GM21576 (cell line): ENCODE measurements around the gene CHD9.

Experiments used
- ATAC-seq: cut with Tn5 transposase; IDR thresholded peaks from one replicate; pipeline ENCODE4 v1.9.1; 2021; ENCODE audit warnings: mild to moderate bottlenecking, moderate library complexity; ENCODE audit not compliant: unreplicated experiment

Gene CHD9

DNA sequence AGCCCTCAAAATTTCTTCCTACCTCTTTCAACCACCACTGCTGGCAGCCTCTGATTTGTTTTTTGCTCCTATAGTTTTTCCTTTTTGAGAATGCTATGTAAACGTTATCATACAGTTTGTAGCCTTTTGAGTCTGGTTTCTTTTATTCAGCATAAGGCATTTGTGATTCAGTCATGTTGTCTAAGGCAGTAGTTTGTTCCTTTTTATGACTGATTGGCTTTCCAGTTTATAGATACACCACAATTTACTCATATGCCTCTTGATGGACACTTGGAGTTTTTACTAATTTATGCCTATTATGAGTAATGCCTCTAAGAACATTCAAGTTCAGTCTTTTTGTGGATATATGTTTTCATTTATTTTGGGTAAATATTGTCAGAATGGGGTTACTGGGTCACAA lies 136.6 kb downstream of the CHD9 start:
- ATAC-seq, result no peak

DNA sequence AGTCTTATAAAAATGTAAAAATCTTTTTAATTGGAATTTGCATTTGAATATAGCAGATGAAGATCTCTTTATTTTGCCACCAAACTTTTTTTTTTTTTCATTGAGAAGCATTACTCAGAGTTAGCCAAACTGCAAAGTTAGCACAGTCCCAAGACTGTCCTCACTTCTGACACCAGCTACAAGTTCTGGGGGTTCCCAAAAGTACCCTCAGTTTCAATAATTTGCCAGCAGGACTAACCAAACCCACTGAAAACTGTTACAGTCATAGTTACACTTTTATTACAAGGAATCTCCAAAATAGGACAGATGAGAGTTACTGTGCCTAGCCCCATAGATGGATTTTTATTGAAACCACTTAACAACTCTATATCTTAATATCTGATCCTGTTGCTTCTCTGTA lies 144.1 kb downstream of the CHD9 start:
- no peak for ATAC-seq

DNA sequence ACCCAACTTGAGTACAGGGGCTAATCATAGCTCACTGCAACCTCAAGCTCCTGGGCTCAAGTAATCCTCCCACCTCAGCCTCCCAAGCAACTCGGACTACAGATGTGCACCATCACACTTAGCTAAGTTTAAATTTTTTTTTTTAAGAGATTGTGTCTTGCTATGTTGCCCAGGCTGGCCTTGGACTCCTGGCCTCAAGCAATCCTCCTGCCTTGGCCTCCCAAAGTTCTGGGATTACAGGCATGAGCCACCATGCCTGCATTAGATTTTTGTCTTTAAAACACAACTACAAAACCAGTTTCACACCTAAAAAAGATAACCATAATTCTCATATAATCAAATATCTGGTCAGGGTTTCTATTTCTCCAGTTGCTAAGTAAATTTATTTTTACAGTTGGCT lies 147.1 kb downstream of the CHD9 start:
- ATAC-seq, result no peak

DNA sequence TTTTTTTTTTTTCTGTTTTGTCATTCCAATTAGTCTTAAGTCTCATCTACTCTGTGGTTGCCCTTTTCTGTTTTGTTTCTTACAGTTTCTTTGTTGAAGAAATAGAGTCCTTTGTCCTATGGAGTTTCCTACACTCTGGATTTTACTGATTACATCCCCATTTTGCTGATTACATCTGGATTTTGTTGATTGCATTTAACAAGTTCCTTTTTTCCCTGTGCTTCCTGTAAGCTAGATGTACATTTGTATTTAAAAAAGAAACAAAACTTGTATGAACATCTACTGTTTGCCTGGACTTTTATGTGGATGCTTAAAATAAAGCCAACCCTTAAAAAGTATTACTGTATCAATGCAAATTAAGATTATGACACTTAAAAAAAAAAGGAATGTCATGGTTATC lies 147.6 kb downstream of the CHD9 start:
- ATAC-seq, result no peak

DNA sequence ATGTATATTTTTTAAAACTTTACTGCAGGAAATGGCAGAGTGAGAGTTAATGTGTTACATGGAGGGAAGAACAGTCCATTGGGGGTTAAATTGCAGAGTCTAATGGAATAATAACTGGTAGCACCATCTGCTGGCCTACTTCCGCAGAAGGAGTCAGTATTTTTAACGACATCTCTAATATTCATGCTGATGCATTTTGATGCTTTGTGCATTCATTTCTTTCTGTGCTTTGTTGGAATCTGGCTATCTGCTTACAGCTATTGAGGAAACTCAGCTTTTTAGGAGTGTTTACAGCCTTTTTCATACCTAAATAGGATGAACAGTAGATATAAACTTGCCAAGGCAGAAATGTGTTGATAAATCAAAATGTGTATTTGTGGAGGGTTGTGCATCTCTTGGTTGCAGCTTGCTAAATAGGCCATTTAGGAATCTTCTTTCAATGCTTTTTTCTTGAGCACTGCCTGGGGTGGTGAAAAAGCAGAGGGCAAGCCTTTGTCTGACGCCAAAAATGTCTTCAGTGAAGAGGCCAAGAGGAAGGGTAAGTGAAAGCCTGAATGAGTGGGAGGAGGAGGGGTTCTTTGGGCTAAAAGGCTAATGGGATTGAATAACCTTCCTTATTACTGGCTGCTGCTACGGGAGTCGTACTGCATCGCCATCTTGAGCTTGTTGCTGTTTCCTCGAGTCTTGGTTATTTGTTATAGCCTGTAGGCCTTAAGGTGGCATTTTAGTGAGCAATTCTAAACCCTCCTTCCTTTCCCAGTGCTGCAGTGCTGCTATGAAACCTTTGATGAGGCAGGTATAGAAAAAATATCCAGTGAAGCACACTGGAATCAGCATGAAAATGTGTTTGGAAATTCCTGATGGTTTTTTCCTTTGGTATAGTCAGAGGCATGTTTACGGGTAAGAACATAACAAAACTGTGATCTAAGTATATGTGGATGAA lies 153.3 kb downstream of the CHD9 start:
- ATAC-seq, result peak; percentile 82

DNA sequence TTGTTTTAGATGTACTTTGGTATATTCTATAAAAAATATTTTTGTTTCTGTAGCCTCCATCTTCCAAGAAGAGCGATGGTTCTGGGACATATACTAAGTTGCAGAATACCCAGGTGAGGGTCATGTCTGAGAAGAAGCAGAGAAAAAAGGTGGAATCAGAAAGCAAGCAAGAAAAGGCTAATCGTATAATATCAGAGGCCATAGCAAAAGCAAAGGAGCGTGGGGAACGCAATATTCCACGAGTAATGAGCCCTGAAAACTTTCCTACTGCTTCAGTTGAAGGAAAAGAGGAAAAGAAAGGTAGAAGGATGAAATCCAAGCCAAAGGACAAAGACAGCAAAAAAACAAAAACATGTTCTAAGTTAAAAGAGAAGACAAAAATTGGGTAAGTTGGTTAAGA lies 154.6 kb downstream of the CHD9 start:
- no peak for ATAC-seq

DNA sequence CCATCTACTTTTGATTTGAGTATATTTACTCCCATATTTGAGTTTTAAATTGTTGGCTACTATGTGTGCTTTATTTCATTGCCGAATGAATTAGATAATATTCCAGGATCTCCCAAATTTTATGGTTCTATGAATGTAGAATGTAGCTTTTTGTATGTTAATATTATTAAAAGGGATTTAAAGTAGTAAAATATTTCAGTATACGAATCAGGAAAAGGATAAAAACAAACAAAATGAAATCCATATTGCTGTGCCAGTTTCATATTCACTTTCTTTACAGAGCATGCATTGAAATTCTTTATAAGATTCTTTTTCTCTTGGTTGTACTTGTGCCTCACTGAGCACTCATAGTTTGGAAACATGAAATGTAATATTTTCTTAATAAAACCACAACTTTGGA lies 155.1 kb downstream of the CHD9 start:
- no peak for ATAC-seq

DNA sequence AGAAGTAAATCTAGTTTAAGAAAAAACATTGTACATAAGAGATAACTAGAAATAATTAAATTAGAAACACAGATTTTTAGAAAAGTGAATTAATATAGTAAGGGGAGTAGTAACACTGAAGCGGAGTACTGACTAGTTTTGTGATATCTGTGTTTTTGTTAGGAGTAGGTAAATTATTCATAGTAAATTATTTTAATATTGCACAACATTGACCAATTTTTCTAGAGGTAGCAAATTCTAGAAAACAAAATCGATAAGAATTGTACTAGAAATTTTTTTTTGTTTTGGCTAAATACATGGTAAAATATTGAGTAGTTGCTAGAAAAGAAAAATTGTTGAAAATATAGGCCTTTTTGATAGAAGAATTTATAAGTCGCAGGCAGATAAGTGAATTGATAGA lies 156.5 kb downstream of the CHD9 start:
- no peak for ATAC-seq

DNA sequence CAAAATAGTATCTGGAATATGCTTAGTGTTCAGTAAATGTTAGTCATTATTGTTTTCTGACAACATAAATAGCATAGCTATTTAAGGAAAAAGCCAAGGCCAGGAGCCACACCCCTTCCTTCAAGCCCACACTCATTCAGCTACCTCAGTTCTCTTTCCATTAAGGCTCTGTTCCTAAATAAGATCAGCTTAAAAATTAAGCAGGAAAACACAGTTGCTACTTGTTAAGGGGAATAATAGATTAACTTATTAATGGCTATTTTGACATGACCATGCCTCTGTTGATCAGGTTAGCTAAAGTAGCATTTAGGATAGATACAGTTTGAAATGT lies 158.1 kb downstream of the CHD9 start:
- ATAC-seq, result no peak

DNA sequence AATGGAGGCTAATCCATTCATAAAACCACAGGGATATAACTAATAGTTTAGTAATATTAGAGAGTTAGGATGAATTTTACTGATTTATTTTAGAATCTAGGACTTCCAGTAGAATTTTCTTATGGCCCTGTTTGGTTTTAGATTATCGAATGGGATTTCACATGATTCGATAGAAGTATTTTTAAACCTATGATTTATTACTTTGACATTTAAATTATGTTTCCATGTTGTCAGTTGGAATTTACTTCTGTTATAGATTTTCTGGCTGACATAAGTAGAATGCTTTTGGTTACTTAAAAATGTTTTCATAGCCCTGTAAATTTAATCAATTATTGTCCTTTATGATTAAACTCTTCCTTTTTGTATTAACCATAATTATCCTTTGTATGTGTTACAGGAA lies 158.8 kb downstream of the CHD9 start:
- ATAC-seq, result no peak

DNA sequence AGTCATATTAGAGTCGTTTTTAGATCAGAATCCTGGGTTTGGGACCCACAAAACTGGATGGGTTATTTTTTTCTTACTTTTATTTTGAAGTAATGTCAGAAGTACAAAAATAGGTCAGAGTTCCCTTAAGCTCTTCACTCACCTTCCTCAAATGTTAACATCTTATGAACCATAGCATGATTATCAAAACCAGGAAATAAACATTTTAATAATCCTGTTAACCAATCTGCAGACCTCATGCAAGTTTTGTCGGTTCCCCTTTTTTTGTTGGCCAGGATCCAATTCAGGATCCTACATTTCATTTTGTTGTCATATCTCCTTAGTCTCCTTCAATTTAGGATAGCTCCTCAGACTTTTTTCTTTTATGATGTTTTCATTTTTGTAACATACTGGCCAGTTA lies 162.0 kb downstream of the CHD9 start:
- no peak for ATAC-seq

DNA sequence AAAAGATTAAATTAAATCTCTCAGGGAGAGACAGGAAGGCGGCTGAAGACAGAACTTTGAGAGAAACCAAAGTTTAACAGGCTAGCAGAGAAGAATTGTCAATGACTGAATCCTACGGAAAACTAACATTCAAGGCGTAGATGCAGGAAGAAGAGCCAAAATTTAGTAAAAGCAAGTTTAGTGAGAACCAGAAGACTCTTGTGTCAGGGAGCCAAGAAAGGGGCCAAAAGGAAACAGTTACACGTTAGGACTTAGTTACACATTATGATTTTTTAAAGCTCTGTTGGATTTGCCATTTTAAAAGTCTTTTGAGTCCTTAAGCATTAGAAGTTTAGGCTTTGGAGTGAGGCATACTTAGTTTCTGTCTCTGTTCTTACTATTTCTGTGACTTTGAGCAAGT lies 164.6 kb downstream of the CHD9 start:
- ATAC-seq, result no peak

DNA sequence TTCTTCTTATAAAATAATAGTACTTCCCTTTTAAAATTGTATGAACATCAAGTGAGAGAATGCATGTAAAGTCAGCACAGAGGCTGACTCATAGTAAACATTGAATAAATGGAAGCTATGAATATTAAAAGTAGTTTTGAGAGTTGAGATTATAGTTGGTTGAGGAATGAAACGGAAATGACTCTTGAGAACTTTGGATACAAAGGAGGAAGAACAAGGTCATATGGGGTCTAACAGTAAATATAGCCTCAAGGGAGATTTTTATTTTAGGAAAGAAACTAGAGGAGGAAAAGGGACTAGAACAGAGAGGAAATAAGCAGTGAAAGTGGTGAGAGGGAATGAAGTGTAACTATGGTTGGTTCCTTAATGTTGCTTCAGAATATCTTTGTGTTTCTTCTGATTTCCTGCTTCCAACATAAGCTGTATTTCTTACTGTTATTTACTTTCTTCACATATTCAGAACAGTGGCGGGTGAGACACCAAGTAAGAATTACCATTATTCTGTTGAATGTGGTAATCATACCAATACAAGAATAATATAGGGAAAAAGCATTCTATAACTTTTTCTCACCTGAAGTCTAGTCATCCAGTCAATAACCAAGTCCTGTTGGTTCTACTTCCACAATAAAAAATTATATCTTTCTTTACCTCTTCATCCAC lies 165.1 kb downstream of the CHD9 start:
- ATAC-seq, result no peak

DNA sequence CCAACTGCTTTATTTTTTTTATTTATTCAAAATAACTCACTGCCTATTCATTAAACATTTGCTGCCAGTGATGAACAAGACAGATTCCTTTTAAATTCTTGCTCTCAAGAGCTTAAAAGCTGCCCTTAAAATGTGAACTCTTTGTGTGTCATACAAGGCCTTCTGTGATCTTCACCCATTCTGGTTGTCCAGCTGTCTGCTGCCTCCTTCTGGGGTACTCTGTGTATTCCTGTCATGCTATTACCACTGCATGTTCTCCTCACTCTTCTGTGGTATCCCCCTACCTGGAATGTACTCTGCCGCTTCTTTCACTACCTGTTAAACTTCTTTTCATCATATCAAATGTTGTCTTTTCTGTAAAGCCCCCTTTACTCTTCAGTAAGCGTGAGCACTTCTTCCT lies 165.8 kb downstream of the CHD9 start:
- no peak for ATAC-seq

DNA sequence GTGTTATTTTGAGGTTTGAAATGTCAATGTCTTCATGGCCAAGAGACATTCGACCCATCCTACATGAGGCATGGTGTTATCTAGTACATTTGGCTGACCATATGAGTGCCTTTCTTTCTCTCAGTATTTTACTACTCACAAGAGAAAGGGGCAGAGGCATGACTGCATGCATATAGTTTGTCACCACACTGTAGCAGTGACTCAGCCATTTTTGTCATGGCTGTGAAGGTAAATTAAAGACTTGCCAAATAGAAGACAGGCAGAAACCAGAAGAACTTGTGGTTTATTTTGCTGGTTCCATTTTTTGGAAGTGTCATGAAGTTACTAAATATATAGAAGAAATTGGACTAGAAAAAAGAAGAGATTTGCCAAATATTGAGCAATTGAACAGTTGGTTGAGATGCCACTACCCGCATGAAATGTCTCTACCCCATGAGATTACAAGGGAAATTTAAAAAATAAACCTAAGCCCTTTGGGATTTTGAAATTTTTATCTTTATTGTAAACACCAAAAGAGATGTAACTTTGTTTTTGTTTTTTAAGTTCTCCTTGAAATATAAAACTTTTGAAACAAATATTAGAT lies 170.3 kb downstream of the CHD9 start:
- ATAC-seq, result no peak

DNA sequence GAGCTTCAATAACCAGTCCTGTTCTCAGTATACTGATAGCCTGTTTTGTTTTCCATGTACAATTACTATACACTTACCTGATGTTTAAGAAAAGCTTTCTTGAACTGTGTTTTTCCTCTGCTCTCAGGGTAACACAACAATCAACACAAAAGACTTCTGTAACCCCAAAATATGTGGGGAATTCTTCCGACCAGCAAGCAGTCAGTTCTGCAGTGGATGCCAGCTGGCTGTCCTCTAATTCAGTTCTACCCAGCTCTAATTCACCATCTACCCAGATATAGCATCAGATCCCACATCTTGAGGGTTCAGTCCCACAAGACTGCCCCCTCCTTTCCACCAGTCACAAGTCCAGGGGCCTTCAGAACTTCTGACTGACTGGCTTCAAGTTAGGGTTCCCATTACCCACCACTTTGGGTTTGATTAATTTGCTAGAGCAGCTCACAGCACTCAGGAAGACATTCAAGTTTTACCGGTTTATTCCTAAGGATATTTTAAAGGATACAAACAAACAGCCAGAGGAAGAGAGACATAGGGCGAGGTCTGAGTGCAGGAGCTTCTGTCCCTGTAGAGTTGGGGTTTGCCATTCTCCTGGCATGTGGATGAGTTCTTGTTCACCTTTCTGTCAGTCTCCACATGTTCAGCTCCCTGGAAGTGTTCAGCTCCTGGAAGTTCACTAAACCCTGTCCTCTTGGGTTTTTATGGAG lies 178.2 kb downstream of the CHD9 start:
- no peak for ATAC-seq

DNA sequence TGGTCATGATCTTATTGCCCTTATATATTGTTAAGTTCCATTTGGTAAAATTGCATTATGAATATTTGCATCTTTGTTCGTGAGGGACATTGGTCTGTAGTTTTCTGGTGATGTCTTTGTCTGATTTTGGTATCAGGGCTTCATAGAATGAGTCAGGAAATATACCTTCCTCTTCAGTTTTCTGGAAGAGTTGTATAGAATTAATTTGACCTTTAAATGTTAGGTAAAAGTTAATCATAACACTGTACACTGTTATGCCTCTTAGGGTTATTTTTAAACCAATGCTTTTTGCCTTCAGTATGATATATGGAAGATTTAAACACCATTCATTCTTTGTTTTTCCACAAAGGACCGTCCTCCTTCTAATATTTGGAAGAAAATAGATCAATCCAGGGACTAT lies 180.0 kb downstream of the CHD9 start:
- ATAC-seq, result no peak

DNA sequence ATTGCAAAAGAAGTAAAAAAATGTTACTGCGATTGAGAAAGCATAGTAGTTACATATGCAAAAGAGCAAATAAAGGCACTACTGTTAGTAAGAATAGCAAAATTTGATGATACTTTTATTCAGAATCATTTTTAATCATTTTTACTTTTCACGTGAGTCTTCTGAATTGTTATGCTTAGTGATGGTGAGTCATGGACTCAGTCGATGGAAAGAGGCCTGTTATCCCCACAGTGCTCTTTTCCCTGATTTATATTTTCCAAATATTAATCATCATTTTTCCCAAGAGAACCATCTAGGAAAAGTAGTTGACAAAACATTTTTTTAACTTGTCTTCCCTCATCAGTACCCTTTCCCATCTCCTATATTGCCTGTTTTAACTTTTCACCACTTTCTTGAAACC lies 181.1 kb downstream of the CHD9 start:
- ATAC-seq, result no peak

DNA sequence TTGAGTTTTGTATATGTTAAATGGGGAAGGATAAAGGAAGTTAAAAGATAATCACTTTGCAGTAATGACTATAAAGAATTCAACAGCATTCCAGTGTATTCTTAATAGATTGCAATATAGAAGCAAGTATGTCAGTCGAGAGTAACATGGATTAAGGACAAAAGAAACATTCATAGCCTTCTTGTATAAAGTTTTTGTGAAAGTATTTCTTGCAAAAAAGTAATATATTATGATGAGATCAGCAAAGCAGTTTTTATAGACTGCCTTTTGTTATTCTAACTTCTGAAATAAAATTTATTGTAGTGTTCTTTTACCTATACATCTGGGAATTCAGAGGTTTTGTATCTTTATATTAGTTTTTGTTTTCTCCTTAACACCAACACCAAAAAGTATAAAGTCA lies 194.5 kb downstream of the CHD9 start:
- no peak for ATAC-seq

DNA sequence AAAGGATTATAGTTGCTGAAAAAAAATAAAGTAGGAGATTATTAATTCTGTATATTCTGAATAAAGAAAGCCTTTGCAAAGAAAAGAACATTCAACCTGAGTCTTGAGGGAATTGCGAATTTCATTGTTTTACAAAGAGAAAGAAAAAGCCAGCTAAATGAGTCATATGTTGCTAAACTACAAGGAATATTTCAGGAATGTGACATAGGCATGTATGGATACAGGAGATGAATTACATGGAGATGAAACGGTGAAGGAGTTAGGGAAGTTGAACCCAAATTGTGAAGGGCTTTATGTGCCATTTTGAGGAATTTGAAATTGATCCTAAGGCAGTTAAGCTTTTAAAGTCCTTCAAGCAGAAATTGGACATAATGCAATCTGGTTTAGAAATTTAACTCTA lies 202.2 kb downstream of the CHD9 start:
- ATAC-seq, result no peak

DNA sequence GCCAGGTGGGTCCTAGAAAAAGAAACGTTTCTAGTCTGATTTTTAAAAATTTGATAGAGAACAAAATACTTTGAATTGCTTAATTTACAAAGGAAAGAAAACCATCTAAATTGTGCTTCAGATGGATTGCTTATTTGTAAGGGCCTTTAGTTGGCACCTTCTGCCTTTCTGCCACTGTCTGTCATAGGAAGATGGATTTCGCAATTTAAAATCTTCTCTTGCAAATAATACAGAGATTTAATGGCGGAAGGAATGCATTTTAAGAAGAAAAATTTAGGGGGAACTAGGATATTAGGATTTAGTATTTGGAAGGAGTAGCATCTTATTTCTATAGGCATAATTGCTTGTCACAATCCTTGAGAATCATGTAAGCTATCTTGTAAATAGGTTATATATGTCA lies 204.0 kb downstream of the CHD9 start:
- no peak for ATAC-seq

DNA sequence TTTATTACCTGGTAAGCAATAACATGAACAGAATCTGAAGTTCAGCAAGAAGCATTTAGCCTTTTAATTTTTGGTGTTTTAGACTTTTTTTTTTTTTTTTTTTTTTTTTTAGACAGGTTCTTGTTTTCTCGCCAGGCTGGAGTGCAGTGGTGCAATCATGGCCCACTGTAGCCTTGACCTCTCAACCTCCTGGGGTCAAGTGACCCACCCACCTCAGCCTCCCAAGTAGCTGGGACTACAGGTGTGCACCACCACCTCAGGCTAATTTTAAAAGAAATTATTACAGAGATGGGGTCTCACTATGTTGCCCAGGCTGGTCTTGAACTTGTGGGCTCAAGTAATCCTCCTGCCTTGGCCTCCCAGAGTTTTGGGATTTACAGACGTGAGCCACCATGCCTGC lies 206.5 kb downstream of the CHD9 start:
- no peak for ATAC-seq
